Fibroblast of pulmonary artery (primary cell): ENCODE results near the gene BACH2.

Source experiments
- DNase-seq: peaks from one replicate; pipeline ENCODE4 v3.0.0-alpha.2; 2010; ENCODE audit warnings: low read depth
- H3K4me3 ChIP-seq: replicated peaks from 2 replicates; pipeline ENCODE4 v1.5.1; 2011; ENCODE audit warnings: low read depth, mild to moderate bottlenecking, control low read depth, low read length, moderate library complexity
- CTCF ChIP-seq: IDR thresholded peaks from 2 replicates; pipeline ENCODE4 v1.5.1; 2011; ENCODE audit warnings: mild to moderate bottlenecking, control low read depth, low read length, inconsistent platforms; ENCODE audit errors: missing control alignments

BACH2 gene

GRCh38 chr6:90098627-90099026 is 198.0 kb downstream of the BACH2 start:
- H3K4me3 ChIP-seq = no peak overlapping the region
- TF ChIP-seq CTCF = no peak
- DNase-seq = peak; percentile 31

DNA sequence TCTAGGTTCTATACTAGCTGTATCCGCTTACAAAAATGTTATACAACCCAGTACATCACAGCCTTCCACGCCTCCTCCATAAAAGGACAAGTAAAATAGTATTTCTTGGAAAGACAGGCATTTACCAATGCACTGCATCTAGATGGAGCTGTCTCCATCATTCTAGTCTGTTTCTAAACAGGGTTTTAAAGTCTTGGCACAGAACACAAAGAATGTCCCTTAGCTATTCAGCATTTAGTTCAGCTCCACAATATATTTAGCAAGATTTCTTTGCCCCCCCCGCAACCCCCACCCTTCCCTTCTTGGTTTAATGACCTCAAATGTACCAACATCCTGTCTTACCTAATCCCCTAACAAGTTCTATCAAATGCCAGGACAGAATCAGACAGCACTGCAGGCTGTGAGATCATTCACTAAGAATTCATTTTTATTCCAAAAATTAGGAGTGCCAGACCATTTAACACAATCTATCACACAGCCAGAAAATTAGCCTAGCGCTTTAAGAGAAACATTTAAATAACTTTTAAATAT is 198.6 kb downstream of the BACH2 start:
- peak; percentile 91 for DNase-seq
- no peak overlapping the region for H3K4me3 ChIP-seq
- TF ChIP-seq CTCF = peak; percentile 51

- peak; percentile 14 for DNase-seq
- TF ChIP-seq CTCF = no peak
- no peak overlapping the region for H3K4me3 ChIP-seq
These were observed 199.3 kb downstream of the BACH2 start for GRCh38 chr6:90097356-90097755.

DNA sequence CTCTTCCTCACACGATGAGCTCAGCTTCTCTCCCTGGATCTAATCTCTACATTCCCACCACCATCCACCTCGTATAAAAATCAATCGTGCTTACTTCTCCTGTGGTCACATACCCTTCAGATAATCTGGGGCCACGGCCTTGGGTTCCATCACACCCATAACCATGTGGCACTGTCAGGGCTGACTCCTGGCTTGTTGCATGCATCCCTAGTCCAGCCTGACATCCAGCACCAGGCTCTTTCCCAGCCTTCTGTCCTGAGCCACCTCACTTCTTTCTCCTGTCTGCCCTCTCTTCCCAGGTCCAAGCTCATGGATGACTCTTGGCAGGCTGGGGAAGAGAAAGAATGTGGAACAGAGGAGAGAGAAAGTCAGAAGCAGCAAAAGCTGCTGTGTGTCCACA is 199.8 kb downstream of the BACH2 start:
- no peak for DNase-seq
- no peak overlapping the region for H3K4me3 ChIP-seq
- TF ChIP-seq CTCF = no peak

DNA sequence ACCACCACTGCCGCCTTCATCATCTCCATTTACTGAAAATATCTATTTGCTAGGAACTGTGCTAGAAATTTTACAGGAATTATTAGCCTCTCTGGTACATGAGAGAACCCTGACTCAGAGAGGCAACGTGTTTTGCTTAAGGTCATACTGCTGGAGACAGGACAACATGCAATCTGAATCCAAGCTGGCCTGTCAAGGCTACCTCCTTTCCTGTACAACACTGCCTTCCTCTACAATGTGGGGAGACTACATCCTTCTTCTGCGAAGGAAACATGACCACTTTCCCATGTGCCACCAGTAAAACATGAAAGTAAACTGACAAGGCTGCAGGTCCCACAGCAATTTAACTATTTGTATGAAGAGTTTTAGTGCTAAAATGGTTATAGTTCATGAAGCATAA is 200.9 kb downstream of the BACH2 start:
- no peak for DNase-seq
- TF ChIP-seq CTCF = no peak
- no peak overlapping the region for H3K4me3 ChIP-seq

DNA sequence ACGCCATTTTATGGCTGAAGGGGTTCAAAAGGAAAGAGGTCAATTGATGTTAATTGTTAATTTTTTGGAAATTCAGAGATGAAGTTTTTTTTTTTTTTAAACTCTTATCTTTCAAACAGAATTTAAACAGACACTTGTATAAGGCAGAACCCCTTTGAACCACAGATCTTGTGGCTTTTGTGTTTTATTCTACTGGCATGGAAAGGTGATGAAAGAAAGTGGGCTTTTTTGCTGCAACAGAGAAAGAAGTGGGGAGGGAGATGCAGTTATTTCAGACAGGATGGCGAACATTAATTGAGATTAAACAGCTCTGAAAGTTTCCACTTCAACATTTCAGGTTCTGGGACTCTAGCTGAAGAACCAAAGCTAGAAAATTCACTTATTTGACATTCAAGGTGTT is 201.5 kb downstream of the BACH2 start:
- TF ChIP-seq CTCF = no peak
- DNase-seq = no peak
- H3K4me3 ChIP-seq = no peak overlapping the region

DNA sequence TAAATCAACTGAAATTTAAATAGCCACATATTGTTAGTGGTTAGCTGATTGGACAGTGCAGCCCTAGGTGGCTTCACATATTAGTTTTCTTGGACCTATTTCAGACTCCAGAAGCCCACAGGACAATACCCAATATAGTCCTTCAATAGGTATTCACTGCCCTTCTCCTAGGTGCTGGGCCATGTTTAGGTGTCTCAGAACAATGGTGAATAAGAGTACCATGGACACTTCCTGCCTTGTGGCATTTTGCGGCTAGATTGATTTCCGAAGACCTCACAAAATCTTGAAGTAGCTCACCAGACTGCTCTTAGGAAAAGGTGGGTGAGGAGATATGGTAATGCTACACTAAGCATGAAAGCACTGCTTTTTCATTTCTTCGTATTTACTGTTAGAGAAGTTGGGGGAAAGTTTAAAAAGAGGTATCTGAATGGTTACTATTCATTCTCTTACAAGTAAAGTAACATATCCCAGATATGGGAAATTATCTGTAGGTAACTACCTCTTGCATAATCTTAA is 203.0 kb downstream of the BACH2 start:
- H3K4me3 ChIP-seq = no peak overlapping the region
- TF ChIP-seq CTCF = no peak
- no peak for DNase-seq
